ENCODE data around the gene NINJ2. TPM values are rescaled to one million over a fixed set of nuclear protein-coding genes. Genes with fewer than 3 reads are reported as not detected.
"Not testable (repeated sequence)": the region's sequence is repeated elsewhere in the genome, so short reads cannot be mapped to it uniquely, and the experiment has no call there.

The NINJ2 gene, protein sequence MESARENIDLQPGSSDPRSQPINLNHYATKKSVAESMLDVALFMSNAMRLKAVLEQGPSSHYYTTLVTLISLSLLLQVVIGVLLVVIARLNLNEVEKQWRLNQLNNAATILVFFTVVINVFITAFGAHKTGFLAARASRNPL
- total RNA-seq = 1.1 TPM in 1 of 2 replicates, not detected in the other

DNA sequence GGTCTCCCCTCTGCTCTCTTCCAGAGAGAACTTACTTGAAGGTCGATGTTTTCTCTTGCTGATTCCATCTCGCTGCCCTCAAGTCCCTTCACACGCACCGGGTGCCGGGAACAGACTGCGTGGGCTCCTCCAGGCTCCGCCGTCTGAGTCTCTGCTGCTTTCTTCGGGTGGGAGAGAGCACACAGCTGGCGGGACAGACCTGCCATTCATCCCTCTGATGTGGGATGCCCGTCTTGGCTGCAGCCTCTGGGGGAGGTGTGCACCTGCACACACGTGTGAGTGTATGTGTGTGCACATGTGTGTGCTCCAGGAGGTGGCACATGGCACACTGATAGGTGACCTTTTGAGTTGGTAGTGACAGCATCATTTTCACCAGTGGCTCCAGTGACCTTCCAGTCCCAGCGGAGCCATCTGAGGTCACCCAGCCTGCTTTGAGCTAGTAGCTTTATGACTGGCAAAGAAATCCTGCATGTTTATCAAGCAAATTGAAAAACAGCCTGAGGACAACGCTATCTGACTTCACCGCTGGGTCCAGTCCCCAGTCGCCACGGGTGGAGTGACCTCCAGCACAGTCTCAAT, at the start of gene NINJ2:
Gene NINJ2, minus strand, starts transcription at position 153 of the 579 bp plus-strand sequence. Its CDS starts 85 bp downstream, at position 68.
- H3K4me3 ChIP-seq (ENCODE audit: low read depth, low read length) = peak within 1 kb of the TSS; percentile 17
- TF ChIP-seq, protein P1, sequence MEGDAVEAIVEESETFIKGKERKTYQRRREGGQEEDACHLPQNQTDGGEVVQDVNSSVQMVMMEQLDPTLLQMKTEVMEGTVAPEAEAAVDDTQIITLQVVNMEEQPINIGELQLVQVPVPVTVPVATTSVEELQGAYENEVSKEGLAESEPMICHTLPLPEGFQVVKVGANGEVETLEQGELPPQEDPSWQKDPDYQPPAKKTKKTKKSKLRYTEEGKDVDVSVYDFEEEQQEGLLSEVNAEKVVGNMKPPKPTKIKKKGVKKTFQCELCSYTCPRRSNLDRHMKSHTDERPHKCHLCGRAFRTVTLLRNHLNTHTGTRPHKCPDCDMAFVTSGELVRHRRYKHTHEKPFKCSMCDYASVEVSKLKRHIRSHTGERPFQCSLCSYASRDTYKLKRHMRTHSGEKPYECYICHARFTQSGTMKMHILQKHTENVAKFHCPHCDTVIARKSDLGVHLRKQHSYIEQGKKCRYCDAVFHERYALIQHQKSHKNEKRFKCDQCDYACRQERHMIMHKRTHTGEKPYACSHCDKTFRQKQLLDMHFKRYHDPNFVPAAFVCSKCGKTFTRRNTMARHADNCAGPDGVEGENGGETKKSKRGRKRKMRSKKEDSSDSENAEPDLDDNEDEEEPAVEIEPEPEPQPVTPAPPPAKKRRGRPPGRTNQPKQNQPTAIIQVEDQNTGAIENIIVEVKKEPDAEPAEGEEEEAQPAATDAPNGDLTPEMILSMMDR (conservative IDR thresholded peaks at IDR 0.05; ENCODE audit: low read depth, low read length) = no peak
- no peak for DNase-seq (ENCODE audit: low read depth)

DNA sequence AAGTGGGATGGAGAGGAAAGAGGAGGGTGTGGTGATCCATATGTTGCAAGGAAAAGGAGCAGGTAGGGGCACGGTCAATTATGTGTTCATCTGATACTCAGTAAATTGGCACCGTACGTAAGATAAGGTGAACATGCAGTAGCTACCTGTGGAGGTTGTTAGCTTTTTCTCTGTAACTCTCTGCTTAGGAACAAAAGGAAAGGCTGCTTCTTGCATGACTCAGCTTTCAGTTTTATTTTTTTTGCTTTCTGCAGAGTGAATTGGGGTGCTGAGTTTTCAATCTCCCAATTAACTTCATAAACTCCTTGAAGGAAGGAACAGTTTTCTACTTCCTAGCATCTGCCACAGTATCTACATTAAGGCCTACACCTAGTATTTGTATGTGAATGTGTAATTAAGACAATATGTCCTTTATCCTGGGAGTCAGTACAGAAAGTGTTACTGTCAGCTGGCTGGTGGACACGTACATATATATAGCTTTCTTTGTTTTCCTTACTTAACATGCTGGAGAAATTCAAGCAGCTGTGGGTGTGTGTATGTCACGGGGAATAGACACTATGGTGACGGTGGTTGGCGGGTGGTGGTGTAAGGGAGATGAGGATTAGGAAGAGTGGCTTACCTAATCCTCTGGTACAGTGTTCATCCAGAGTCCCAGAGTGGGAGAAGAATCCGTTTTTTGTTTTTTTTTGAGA, 49.1 kb upstream of the NINJ2 start:
- DNase-seq (ENCODE audit: low read depth) = no peak
- TF ChIP-seq, protein P1 (conservative IDR thresholded peaks at IDR 0.05; ENCODE audit: low read depth, low read length) = no peak
- H3K4me3 ChIP-seq (ENCODE audit: low read depth, low read length) = no peak overlapping the region

DNA sequence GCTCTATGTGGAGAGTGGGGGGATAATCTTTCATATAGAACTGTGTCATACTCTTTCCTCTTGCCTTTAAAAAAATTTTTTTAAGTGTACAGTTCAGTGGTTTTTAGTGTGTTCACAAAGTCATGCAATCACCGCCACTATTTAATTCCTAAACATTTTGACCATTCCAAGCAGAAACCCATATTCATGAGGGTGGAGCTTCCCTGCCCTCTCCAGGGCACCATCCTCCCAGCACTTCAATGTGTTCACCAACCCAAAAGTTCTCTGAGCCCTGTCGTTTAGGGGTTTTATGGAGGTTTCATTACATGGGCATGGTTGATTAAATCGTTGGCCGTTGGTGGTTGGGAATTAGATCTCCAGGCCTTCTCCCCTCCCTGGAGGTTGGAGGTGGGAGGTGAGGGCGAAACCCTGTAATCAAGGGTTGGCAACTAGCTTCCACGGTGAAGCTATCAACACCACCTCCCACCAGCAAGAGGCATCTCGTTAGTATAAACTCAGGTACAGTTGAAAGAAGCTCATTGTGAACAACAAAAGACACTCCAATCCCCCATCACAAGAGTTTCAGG, 46.3 kb upstream of the NINJ2 start:
- TF ChIP-seq, protein P1 (conservative IDR thresholded peaks at IDR 0.05; ENCODE audit: low read depth, low read length) = no peak
- no peak for DNase-seq (ENCODE audit: low read depth)
- H3K4me3 ChIP-seq (ENCODE audit: low read depth, low read length) = no peak overlapping the region

GRCh38 chr12:708084-708483, 44.8 kb upstream of the NINJ2 start:
- H3K4me3 ChIP-seq (ENCODE audit: low read depth, low read length); DNase-seq (ENCODE audit: low read depth): not testable (repeated sequence)

GRCh38 chr12:704516-705242, 41.4 kb upstream of the NINJ2 start:
- TF ChIP-seq, protein P1 (conservative IDR thresholded peaks at IDR 0.05; ENCODE audit: low read depth, low read length) = no peak
- no peak for DNase-seq (ENCODE audit: low read depth)
- H3K4me3 ChIP-seq (ENCODE audit: low read depth, low read length) = no peak overlapping the region

GRCh38 chr12:701896-702539, 38.8 kb upstream of the NINJ2 start:
- TF ChIP-seq, protein P1 (conservative IDR thresholded peaks at IDR 0.05; ENCODE audit: low read depth, low read length) = no peak
- no peak overlapping the region for H3K4me3 ChIP-seq (ENCODE audit: low read depth, low read length)
- DNase-seq (ENCODE audit: low read depth) = no peak

Data from epithelial cell of proximal tubule (primary cell).